HEK293T (cell line): ENCODE measurements around the gene GPR107.

Source experiments
- BHLHE40 ChIP-seq: fragments of 450-650 bp; IDR thresholded peaks from 2 replicates; pipeline ENCODE4 v1.6.1; 2016; ENCODE audit warnings: mild to moderate bottlenecking, moderate library complexity, borderline replicate concordance
- FOXA1 ChIP-seq: fragments of 450-650 bp; IDR thresholded peaks from 2 replicates; pipeline ENCODE4 v1.6.1; 2016; ENCODE audit warnings: mild to moderate bottlenecking
- FOXK2 ChIP-seq: fragments of 450-650 bp; IDR thresholded peaks from 2 replicates; pipeline ENCODE4 v1.6.1; 2016; ENCODE audit warnings: mild to moderate bottlenecking
- FOXM1 ChIP-seq: fragments of 450-650 bp; IDR thresholded peaks from 2 replicates; pipeline ENCODE4 v1.6.1; 2017; ENCODE audit warnings: mild to moderate bottlenecking, borderline replicate concordance
- HDGF ChIP-seq: fragments of 450-650 bp; IDR thresholded peaks from 2 replicates; pipeline ENCODE4 v1.6.1; 2017; ENCODE audit warnings: antibody characterized with exemption, borderline replicate concordance
- L3MBTL2 ChIP-seq: fragments of 450-650 bp; conservative IDR thresholded peaks from 2 replicates; pipeline ENCODE4 v1.6.1; 2016; ENCODE audit warnings: mild to moderate bottlenecking
- LEF1 ChIP-seq: fragments of 450-650 bp; IDR thresholded peaks from 2 replicates; pipeline ENCODE4 v1.6.1; 2017; ENCODE audit warnings: mild to moderate bottlenecking, borderline replicate concordance
- NFRKB ChIP-seq: fragments of 450-650 bp; IDR thresholded peaks from 2 replicates; pipeline ENCODE4 v1.6.1; 2016; ENCODE audit warnings: mild to moderate bottlenecking, moderate library complexity
- SP1 ChIP-seq: fragments of 450-650 bp; IDR thresholded peaks from 2 replicates; pipeline ENCODE4 v1.6.1; 2017
- SUZ12 ChIP-seq: fragments of 450-650 bp; IDR thresholded peaks from 2 replicates; pipeline ENCODE4 v1.6.1; 2016; ENCODE audit warnings: mild to moderate bottlenecking
- TARDBP ChIP-seq: fragments of 450-650 bp; IDR thresholded peaks from 2 replicates; pipeline ENCODE4 v1.6.1; 2016
- ZNF384 ChIP-seq: fragments of 450-650 bp; IDR thresholded peaks from 2 replicates; pipeline ENCODE4 v1.6.1; 2016

DNA sequence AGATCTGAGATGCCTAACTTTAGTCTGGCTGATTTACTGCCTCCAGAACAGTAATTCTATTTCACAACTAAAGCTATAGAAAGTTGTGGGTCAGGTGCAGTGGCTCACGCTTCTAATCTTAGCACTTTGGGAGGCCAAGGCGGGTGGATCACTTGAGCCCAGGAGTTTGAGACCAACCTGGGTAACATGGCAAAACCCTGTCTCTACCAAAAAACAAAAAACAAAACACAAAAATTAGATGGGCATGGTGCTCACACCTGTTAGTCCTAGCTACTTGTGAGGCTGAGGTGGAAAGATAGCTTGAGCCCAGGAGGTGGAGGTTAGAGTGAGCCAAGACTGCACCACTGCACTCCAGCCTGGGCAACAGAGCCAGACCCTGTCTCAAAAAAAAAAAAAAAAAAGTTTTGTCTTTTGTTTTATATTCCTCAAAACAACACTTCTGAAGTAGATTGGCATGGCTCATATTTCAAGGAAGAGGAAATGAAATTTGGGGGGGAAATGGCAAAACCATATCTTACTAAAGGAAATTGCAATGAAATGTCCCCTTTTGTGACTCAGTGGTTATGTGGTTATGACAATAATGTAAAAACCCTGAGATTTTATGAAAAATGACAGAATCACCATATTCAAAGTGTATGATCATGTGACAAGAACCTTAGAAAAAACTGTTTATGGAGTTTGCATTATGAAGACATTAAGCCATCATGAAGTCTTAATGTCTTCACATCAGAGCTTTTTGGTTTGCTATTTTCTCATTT is 26.9 kb upstream of the GPR107 start:
- no peak for TF ChIP-seq ZNF384
- no peak for TF ChIP-seq FOXK2
- TF ChIP-seq FOXA1: no peak
- TF ChIP-seq L3MBTL2: no peak
- no peak for TF ChIP-seq FOXM1
- TF ChIP-seq SP1: no peak
- no peak for TF ChIP-seq HDGF
- no peak for TF ChIP-seq NFRKB
- no peak for TF ChIP-seq TARDBP
- TF ChIP-seq SUZ12: no peak
- TF ChIP-seq BHLHE40: no peak
- TF ChIP-seq LEF1: no peak
